Sigmoid colon (tissue), 4 donors: Measurements from ENCODE around the gene NFS1.

Experiments
- CTCF ChIP-seq, 4 experiments: fragments of 450-650 bp in 3 of 4; fragments of 200-600 bp in 1 of 4; IDR thresholded peaks; one replicate each; pipeline ENCODE4 v1.5.1; 2016 to 2019; ENCODE audit warnings: antibody characterized with exemption in 4 of 4, mild to moderate bottlenecking in 3 of 4, moderate library complexity in 2 of 4
- EP300 ChIP-seq, 4 donors: sonication (generic); formaldehyde crosslinking; IDR thresholded peaks; one replicate each; pipeline ENCODE4 v1.6.1; 2017; ENCODE audit warnings: antibody characterized with exemption in 4 of 4
- POLR2A ChIP-seq, 2 donors: fragments of 450-650 bp; IDR thresholded peaks; one replicate each; pipeline ENCODE4 v1.6.1; 2016; ENCODE audit warnings: antibody characterized with exemption in 2 of 2, mild to moderate bottlenecking in 2 of 2, moderate library complexity in 2 of 2
- POLR2AphosphoS5 ChIP-seq, 4 donors: sonication (generic); formaldehyde crosslinking; IDR thresholded peaks; one replicate each; pipeline ENCODE4 v1.6.1; 2017; ENCODE audit warnings: antibody characterized with exemption in 4 of 4

GRCh38 chr20:35621560-35621946 is 77.6 kb downstream of the NFS1 start:
- TF ChIP-seq POLR2AphosphoS5 (IDR thresholded peaks at IDR 0.05): no peak
- no peak for TF ChIP-seq CTCF (IDR thresholded peaks at IDR 0.05)
- TF ChIP-seq POLR2A (IDR thresholded peaks at IDR 0.05): no peak
- no peak for TF ChIP-seq EP300 (IDR thresholded peaks at IDR 0.05)
